Neural cell (in vitro differentiated cells): ENCODE data around the gene DCANP1. TPM values are rescaled to one million over a fixed set of nuclear protein-coding genes. Genes with fewer than 3 reads are reported as not detected.
"Not testable (repeated sequence)": the region's sequence is repeated elsewhere in the genome, so short reads cannot be mapped to it uniquely, and the experiment has no call there.

ENCODE experiments used
- H2AFZ ChIP-seq: fragments of 200-600, 300-800 bp; sonication (generic), shearing (Covaris generic); 2 replicates; pipeline ENCODE4 v1.6.0; 2014; ENCODE audit warnings: low read depth, mild to moderate bottlenecking, antibody characterized with exemption, low read length, moderate library complexity
- H3F3A ChIP-seq: fragments of 200-600 bp; shearing (Covaris generic); 2 replicates; pipeline ENCODE4 v1.6.1; 2016; ENCODE audit warnings: mild to moderate bottlenecking, moderate library complexity, mixed read lengths, antibody characterized with exemption, low read length; ENCODE audit not compliant: insufficient read depth, poor library complexity, severe bottlenecking
- H3K27ac ChIP-seq: fragments of 200-600, 300-800 bp; sonication (generic), shearing (Covaris generic); 2 replicates; pipeline ENCODE4 v1.5.1; 2014; ENCODE audit warnings: mild to moderate bottlenecking, low read length, moderate library complexity
- H3K27me3 ChIP-seq: fragments of 300-800, 200-600 bp; sonication (generic), shearing (Covaris generic); 2 replicates; pipeline ENCODE4 v1.6.0; 2014; ENCODE audit warnings: mild to moderate bottlenecking, low read depth, low read length, moderate library complexity; ENCODE audit not compliant: insufficient read depth
- H3K36me3 ChIP-seq: fragments of 300-800, 200-600 bp; sonication (generic), shearing (Covaris generic); 2 replicates; pipeline ENCODE4 v1.5.1; 2014; ENCODE audit warnings: mild to moderate bottlenecking, antibody characterized with exemption, low read length, moderate library complexity; ENCODE audit not compliant: insufficient read depth
- H3K4me2 ChIP-seq: fragments of 300-800, 200-600 bp; sonication (generic), shearing (Covaris generic); 2 replicates; pipeline ENCODE4 v1.6.0; 2014; ENCODE audit warnings: mild to moderate bottlenecking, low read length
- H3K4me3 ChIP-seq: fragments of 300-800, 200-600 bp; sonication (generic), shearing (Covaris generic); 2 replicates; pipeline ENCODE4 v1.5.1; 2014; ENCODE audit warnings: mild to moderate bottlenecking, low read length, moderate library complexity
- H3K79me2 ChIP-seq: fragments of 200-600 bp; shearing (Covaris generic); replicated peaks from 2 replicates; pipeline ENCODE4 v1.6.0; 2014; ENCODE audit warnings: mild to moderate bottlenecking, low read length, moderate library complexity; ENCODE audit not compliant: insufficient read depth
- H3K9ac ChIP-seq: fragments of 300-800, 200-600 bp; sonication (generic), shearing (Covaris generic); 2 replicates; pipeline ENCODE4 v1.6.1; 2016; ENCODE audit warnings: mild to moderate bottlenecking, low read length, mixed read lengths
- H3K9me2 ChIP-seq: fragments of 200-600 bp; shearing (Covaris generic); 2 replicates; pipeline ENCODE4 v1.6.1; 2016; ENCODE audit warnings: mild to moderate bottlenecking, low read length, mixed read lengths; ENCODE audit not compliant: insufficient read depth
- H3K9me3 ChIP-seq: fragments of 200-600, 300-800 bp; sonication (generic), shearing (Covaris generic); 2 replicates; pipeline ENCODE4 v1.6.1; 2016; ENCODE audit warnings: mild to moderate bottlenecking, mixed run types, low read length, moderate library complexity, mixed read lengths
- H4K20me1 ChIP-seq: fragments of 200-600 bp; shearing (Covaris generic); 2 replicates; pipeline ENCODE4 v1.6.1; 2016; ENCODE audit warnings: mild to moderate bottlenecking, mixed run types; ENCODE audit not compliant: insufficient read depth
- EP300 ChIP-seq: fragments of 450-650 bp; conservative IDR thresholded peaks from 2 replicates; pipeline ENCODE4 v1.6.1; 2014; ENCODE audit warnings: antibody characterized with exemption, mild to moderate bottlenecking, moderate library complexity; ENCODE audit not compliant: poor library complexity, severe bottlenecking
- EZH2 ChIP-seq: fragments of 200-600, 300-800 bp; shearing (Covaris generic), sonication (generic); IDR thresholded peaks from 2 replicates; pipeline ENCODE4 v1.6.1; 2014; ENCODE audit warnings: antibody characterized with exemption, low read length, borderline replicate concordance, mild to moderate bottlenecking; ENCODE audit not compliant: insufficient read depth, poor library complexity, severe bottlenecking
- MXI1 ChIP-seq: fragments of 450-650 bp; conservative IDR thresholded peaks from 2 replicates; pipeline ENCODE4 v1.6.1; 2014; ENCODE audit warnings: antibody characterized with exemption, mild to moderate bottlenecking; ENCODE audit not compliant: poor library complexity, severe bottlenecking
- POLR2AphosphoS5 ChIP-seq: IDR thresholded peaks from 2 replicates; pipeline ENCODE4 v1.6.1; 2012
- RAD21 ChIP-seq: fragments of 450-650 bp; conservative IDR thresholded peaks from 2 replicates; pipeline ENCODE4 v1.6.1; 2014; ENCODE audit warnings: antibody characterized with exemption, mild to moderate bottlenecking, moderate library complexity
- SMC3 ChIP-seq: fragments of 450-650 bp; conservative IDR thresholded peaks from 2 replicates; pipeline ENCODE4 v1.6.1; 2014; ENCODE audit warnings: antibody characterized with exemption, mild to moderate bottlenecking, moderate library complexity; ENCODE audit not compliant: poor library complexity
- TAF1 ChIP-seq: IDR thresholded peaks from 2 replicates; pipeline ENCODE4 v1.6.1; 2012; ENCODE audit warnings: low read depth
- polyA minus RNA-seq: library from RNA; depleted of rRNA, polyadenylated mRNA; stranded (reverse); fragments of >200 nt; gene quantifications from 2 replicates; pipeline ENCODE4 v1.2.3, GENCODE V29; 2014
- polyA plus RNA-seq: library from polyadenylated mRNA; depleted of rRNA; stranded (reverse); fragments of >200 nt; gene quantifications from 2 replicates; pipeline ENCODE4 v1.2.3, GENCODE V29; 2014
- TF ChIP-seq, protein P1 (sequence below): fragments of 450-650 bp; IDR thresholded peaks from 2 replicates; pipeline ENCODE4 v1.5.1; 2014; ENCODE audit warnings: antibody characterized with exemption, mild to moderate bottlenecking, moderate library complexity; ENCODE audit not compliant: poor library complexity, severe bottlenecking
- TF ChIP-seq, protein P2 (sequence below): IDR thresholded peaks from 2 replicates; pipeline ENCODE4 v1.6.1; 2012; ENCODE audit warnings: borderline replicate concordance

Gene DCANP1
- polyA plus RNA-seq (not detected in 2 replicates), polyA minus RNA-seq (not detected in 2 replicates)

DNA sequence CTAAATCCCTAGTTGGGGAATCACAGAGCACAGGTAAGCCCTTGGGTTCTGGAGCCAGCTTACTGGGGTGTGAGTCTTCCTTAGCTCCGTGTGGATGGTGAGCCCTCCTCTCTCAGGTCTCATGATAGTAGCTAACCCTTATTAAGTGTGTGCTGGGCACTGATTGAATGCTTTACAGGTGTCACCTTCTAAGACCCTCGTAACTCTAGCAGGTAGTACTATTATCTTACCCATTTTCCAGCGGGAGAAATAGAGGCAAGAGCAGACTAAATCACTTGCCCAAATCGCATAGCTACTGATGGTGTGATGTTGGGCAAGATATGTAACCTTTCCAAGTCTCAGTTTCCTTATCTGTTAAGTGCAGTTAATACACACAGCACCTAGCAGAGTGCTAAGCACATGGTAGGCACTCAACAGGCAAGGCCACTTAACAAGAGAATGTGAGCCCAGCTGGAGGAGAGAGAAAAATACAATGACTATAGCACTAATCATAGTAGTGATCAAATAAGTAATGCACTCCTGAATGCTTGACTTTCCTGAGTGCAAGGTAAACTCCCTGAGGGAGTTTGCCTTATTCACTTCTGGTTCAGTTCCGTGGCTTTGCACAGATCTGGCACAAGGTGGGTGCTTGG, at the start of gene DCANP1:
Gene DCANP1 (minus strand): TSS at position 51 of the 632 bp plus-strand sequence. CDS start 240 bp downstream, outside the sequence.
- Histone ChIP-seq H3K27me3 (no peaks in the 10 kb centered on the region), H3K9me2 (no peaks in the 10 kb centered on the region), H3K79me2 (no peaks in the 10 kb centered on the region), H3K27ac (no peak within 1 kb of the TSS), H3K9ac (no peak within 1 kb of the TSS), H2AFZ (no peak within 1 kb of the TSS), H3F3A (no peaks in the 10 kb centered on the region), H3K36me3 (no peaks in the 10 kb centered on the region), H4K20me1 (no peaks in the 10 kb centered on the region), H3K9me3 (no peaks in the 10 kb centered on the region), H3K4me2 (no peak within 1 kb of the TSS), H3K4me3 (no peak within 1 kb of the TSS)
- TF ChIP-seq TAF1 (no peak), EZH2 (no peak), SMC3 (no peak), EP300 (no peak), POLR2AphosphoS5 (no peak), MXI1 (no peak), RAD21 (no peak)
- TF ChIP-seq, protein P1, sequence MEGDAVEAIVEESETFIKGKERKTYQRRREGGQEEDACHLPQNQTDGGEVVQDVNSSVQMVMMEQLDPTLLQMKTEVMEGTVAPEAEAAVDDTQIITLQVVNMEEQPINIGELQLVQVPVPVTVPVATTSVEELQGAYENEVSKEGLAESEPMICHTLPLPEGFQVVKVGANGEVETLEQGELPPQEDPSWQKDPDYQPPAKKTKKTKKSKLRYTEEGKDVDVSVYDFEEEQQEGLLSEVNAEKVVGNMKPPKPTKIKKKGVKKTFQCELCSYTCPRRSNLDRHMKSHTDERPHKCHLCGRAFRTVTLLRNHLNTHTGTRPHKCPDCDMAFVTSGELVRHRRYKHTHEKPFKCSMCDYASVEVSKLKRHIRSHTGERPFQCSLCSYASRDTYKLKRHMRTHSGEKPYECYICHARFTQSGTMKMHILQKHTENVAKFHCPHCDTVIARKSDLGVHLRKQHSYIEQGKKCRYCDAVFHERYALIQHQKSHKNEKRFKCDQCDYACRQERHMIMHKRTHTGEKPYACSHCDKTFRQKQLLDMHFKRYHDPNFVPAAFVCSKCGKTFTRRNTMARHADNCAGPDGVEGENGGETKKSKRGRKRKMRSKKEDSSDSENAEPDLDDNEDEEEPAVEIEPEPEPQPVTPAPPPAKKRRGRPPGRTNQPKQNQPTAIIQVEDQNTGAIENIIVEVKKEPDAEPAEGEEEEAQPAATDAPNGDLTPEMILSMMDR = no peak
- TF ChIP-seq, protein P2, sequence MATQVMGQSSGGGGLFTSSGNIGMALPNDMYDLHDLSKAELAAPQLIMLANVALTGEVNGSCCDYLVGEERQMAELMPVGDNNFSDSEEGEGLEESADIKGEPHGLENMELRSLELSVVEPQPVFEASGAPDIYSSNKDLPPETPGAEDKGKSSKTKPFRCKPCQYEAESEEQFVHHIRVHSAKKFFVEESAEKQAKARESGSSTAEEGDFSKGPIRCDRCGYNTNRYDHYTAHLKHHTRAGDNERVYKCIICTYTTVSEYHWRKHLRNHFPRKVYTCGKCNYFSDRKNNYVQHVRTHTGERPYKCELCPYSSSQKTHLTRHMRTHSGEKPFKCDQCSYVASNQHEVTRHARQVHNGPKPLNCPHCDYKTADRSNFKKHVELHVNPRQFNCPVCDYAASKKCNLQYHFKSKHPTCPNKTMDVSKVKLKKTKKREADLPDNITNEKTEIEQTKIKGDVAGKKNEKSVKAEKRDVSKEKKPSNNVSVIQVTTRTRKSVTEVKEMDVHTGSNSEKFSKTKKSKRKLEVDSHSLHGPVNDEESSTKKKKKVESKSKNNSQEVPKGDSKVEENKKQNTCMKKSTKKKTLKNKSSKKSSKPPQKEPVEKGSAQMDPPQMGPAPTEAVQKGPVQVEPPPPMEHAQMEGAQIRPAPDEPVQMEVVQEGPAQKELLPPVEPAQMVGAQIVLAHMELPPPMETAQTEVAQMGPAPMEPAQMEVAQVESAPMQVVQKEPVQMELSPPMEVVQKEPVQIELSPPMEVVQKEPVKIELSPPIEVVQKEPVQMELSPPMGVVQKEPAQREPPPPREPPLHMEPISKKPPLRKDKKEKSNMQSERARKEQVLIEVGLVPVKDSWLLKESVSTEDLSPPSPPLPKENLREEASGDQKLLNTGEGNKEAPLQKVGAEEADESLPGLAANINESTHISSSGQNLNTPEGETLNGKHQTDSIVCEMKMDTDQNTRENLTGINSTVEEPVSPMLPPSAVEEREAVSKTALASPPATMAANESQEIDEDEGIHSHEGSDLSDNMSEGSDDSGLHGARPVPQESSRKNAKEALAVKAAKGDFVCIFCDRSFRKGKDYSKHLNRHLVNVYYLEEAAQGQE = no peak

GRCh38 chr5:135495531-135495930, 48.4 kb upstream of the DCANP1 start:
- H3F3A ChIP-seq, H2AFZ ChIP-seq, H3K36me3 ChIP-seq, H3K9me2 ChIP-seq, H3K79me2 ChIP-seq, H3K4me2 ChIP-seq, H4K20me1 ChIP-seq, H3K9me3 ChIP-seq, H3K4me3 ChIP-seq, H3K27ac ChIP-seq, H3K9ac ChIP-seq: not testable (repeated sequence)
- H3K27me3 ChIP-seq = peaks cover 29% of the 10 kb centered on the region

DNA sequence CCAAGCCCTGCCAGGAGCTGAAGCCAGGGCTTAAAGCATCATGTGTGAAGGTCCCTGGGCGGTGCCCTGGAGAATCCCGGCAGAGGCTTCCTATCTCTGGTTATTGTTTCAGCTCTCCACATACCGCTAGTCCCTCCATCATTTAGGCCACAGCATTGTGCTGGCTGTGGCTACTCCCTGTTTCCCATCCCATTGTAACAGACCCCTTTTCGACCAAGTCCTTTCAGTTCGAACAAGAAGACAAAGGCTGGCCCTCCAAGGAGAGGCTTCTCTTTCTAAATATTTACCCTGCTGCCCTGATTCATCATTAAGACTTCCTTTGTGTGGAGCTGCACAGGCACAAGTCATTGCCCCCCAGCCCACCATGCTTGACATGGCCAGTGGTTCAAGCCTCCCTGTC, 47.0 kb upstream of the DCANP1 start:
- H3K9me2 ChIP-seq = no peaks in the 10 kb centered on the region
- TF ChIP-seq POLR2AphosphoS5 (no peak), TAF1 (no peak), SMC3 (no peak), RAD21 (no peak), EP300 (no peak), MXI1 (no peak), EZH2 (no peak)
- TF ChIP-seq, protein P1 = no peak
- TF ChIP-seq, protein P2 = no peak
- H3F3A ChIP-seq = no peaks in the 10 kb centered on the region
- no peak overlapping the region for H3K4me2 ChIP-seq
- no peaks in the 10 kb centered on the region for H3K79me2 ChIP-seq
- no peak overlapping the region for H3K4me3 ChIP-seq
- H3K36me3 ChIP-seq = no peaks in the 10 kb centered on the region
- no peak overlapping the region for H3K27ac ChIP-seq
- peaks cover 42% of the 10 kb centered on the region for H3K27me3 ChIP-seq
- H3K9me3 ChIP-seq = no peaks in the 10 kb centered on the region
- H4K20me1 ChIP-seq = no peaks in the 10 kb centered on the region
- no peak overlapping the region for H3K9ac ChIP-seq
- H2AFZ ChIP-seq = no peak overlapping the region
